ENCODE measurements around the gene NCOA4. TPM values are rescaled to one million over a fixed set of nuclear protein-coding genes. Genes with fewer than 3 reads are reported as not detected.

NCOA4 gene
- total RNA-seq, 1 experiment from 2014 or later = 68.0 TPM

- H3K27me3 ChIP-seq (ENCODE audit: insufficient read depth, low read length) = peaks cover 7% of the 10 kb centered on the region; the same call in 1 of the 2 replicates
- H3K4me2 ChIP-seq (ENCODE audit: low read length) = no peak overlapping the region
- no peak for ATAC-seq
- intact Hi-C loops (cut with micrococcal nuclease) = no loop called here
- DNase-seq (ENCODE audit: low read depth, low spot score) = no peak
- H2AFZ ChIP-seq (ENCODE audit: low read depth, low read length, poor library complexity, severe bottlenecking) = no peak overlapping the region
- H3K4me3 ChIP-seq (replicated peaks in 1 of 2; ENCODE audit: low read depth in 1 of 2, low read length in 2 of 2) = no peak overlapping the region
- no TSS peak for BruUV-seq (replicated peaks)
- H3K79me2 ChIP-seq (ENCODE audit: insufficient read depth, low read length) = no peaks in the 10 kb centered on the region
- POLR2A ChIA-PET = no interaction called here
- no peak overlapping the region for H3K27ac ChIP-seq (ENCODE audit: low read depth, low read length)
- no peaks in the 10 kb centered on the region for H4K20me1 ChIP-seq (ENCODE audit: insufficient read depth)
- H3K9ac ChIP-seq (ENCODE audit: low read length) = no peak overlapping the region
- H3K9me2 ChIP-seq (ENCODE audit: insufficient read depth) = no peaks in the 10 kb centered on the region
- no peaks in the 10 kb centered on the region for H3K9me3 ChIP-seq (ENCODE audit: control insufficient read depth in 1 of 2, insufficient read depth in 1 of 2, low read depth in 1 of 2, low read length in 2 of 2)
- RAD21 ChIA-PET (ENCODE audit: low non-redundant PET in 1 of 2, low total read pairs in 2 of 2, uncharacterized antibody in 2 of 2, unreplicated experiment in 2 of 2) = interaction anchor here in 1 of 2 experiments (0.8 kb wide), 1 partner anchor 890 kb away, joined by 3 read pairs; no protein-coding TSS in a partner anchor
- CTCF ChIA-PET = no interaction called here
- H3K4me1 ChIP-seq (ENCODE audit: control insufficient read depth in 1 of 2, insufficient read depth in 2 of 2, low read length in 2 of 2) = 0 out of 4 replicates have a peak, but pooled peaks cover 0 to 2% of the 10 kb centered on the region in 2 experiments
- no peaks in the 10 kb centered on the region for H3K36me3 ChIP-seq (ENCODE audit: control insufficient read depth in 1 of 2, insufficient read depth in 2 of 2, low read length in 2 of 2)
- TF ChIP-seq EZH2phosphoT487 (IDR thresholded peaks at IDR 0.05; ENCODE audit: borderline replicate concordance) (no peak), EZH2 (IDR thresholded peaks at IDR 0.05) (no peak), SP1 (IDR thresholded peaks at IDR 0.05; ENCODE audit: low read depth) (no peak), SIN3A (IDR thresholded peaks at IDR 0.05; ENCODE audit: low read depth) (no peak), ZNF274 (IDR thresholded peaks at IDR 0.05; ENCODE audit: low read depth, low read length) (no peak), REST (IDR thresholded peaks at IDR 0.05; ENCODE audit: low read depth) (no peak), YY1 (IDR thresholded peaks at IDR 0.05; ENCODE audit: extremely low read depth, insufficient replicate concordance, low read depth, low read length) (no peak), ELF1 (IDR thresholded peaks at IDR 0.05; ENCODE audit: borderline replicate concordance, low read depth) (no peak), RAD21 (IDR thresholded peaks at IDR 0.05; ENCODE audit: low read depth) (no peak), POLR2AphosphoS5 (IDR thresholded peaks at IDR 0.05; ENCODE audit: low read depth, low read length) (no peak), CBX3 (IDR thresholded peaks at IDR 0.05; ENCODE audit: low read depth) (no peak), FOSL1 (IDR thresholded peaks at IDR 0.05; ENCODE audit: low read depth) (no peak), SRF (IDR thresholded peaks at IDR 0.05; ENCODE audit: low read depth) (no peak), CEBPB (IDR thresholded peaks at IDR 0.05; ENCODE audit: low read depth) (no peak), JUND (IDR thresholded peaks at IDR 0.05) (no peak), POLR2A (IDR thresholded peaks at IDR 0.05; ENCODE audit: borderline replicate concordance, extremely low read depth, insufficient read depth, insufficient read length) (no peak), ATF3 (IDR thresholded peaks at IDR 0.05) (no peak), CTCF (IDR thresholded peaks at IDR 0.05 in 2 of 3, conservative IDR thresholded peaks at IDR 0.05 in 1 of 3; ENCODE audit: borderline replicate concordance in 1 of 3, insufficient read depth in 1 of 3, low read depth in 2 of 3, low read length in 2 of 3) (no peak), ZFX (IDR thresholded peaks at IDR 0.05) (no peak)
These were observed 22.5 kb upstream of the NCOA4 start for GRCh38 chr10:46052791-46053375.

All from HCT116 (cell line).